ENCODE data around the gene LGALS12.

The LGALS12 gene

DNA sequence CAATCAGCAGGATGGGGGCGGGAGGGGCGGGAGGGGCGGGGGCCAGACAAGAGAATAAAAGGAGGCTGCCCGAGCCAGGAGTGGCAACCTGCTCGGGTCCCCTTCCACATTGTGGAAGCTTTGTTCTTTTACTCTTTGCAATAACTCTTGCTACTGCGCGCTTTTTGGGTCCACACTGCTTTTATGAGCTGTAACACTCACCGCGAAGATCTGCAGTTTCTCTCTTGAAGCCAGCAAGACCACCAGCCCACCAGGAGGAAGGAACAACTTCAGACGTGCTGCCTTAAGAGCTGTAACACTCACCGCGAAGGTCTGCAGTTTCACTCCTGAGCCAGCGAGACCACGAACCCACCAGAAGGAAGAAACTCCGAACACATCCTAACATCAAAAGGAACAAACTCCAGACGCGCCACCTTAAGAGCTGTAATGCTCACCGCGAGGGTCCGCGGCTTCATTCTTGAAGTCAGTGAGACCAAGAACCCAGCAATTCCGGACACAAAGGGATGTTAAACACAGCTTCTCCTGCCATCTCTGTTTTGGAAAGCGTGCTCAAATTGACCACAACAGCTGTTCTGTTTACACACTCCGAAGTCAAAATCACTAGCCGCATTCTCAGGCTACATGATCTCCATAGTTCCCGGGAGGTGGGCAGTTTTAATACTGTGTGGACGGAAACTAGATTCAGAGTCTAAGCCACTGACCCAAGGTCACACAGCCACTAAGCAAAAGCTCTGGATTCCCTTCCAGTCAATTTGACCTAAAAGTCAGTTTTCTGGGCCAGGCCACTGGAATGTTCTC, 45.4 kb downstream of the LGALS12 start:
- Histone ChIP-seq H2AFZ (no peak overlapping the region), H3K4me3 (ENCODE audit: low read depth, low read length) (no peak overlapping the region), H3K4me1 (no peaks in the 10 kb centered on the region), H3K27ac (no peak overlapping the region), H3K4me2 (ENCODE audit: low read length) (no peak overlapping the region), H3K9me3 (ENCODE audit: control insufficient read depth, low read length) (no peaks in the 10 kb centered on the region), H3K27me3 (ENCODE audit: control insufficient read depth, insufficient read depth, low read length) (no peaks in the 10 kb centered on the region), H3K9ac (no peak overlapping the region), H3K36me3 (ENCODE audit: control insufficient read depth, insufficient read depth, low read length) (no peaks in the 10 kb centered on the region), H3K79me2 (no peaks in the 10 kb centered on the region)
- no peak for TF ChIP-seq CTCF (IDR thresholded peaks at IDR 0.05)

GRCh38 chr11:63551889-63552266, 46.0 kb downstream of the LGALS12 start:
- Histone ChIP-seq H3K27ac (no peak overlapping the region), H3K9me3 (ENCODE audit: control insufficient read depth, low read length) (no peaks in the 10 kb centered on the region), H3K4me2 (ENCODE audit: low read length) (no peak overlapping the region), H3K4me1 (no peaks in the 10 kb centered on the region), H3K4me3 (ENCODE audit: low read depth, low read length) (no peak overlapping the region), H2AFZ (no peak overlapping the region), H3K36me3 (ENCODE audit: control insufficient read depth, insufficient read depth, low read length) (no peaks in the 10 kb centered on the region), H3K9ac (no peak overlapping the region), H3K27me3 (ENCODE audit: control insufficient read depth, insufficient read depth, low read length) (no peaks in the 10 kb centered on the region), H3K79me2 (no peaks in the 10 kb centered on the region)
- TF ChIP-seq CTCF (IDR thresholded peaks at IDR 0.05): no peak

- Histone ChIP-seq H3K27me3 (ENCODE audit: control insufficient read depth, insufficient read depth, low read length) (no peaks in the 10 kb centered on the region), H3K4me1 (no peaks in the 10 kb centered on the region), H3K4me3 (ENCODE audit: low read depth, low read length) (no peak overlapping the region), H3K9ac (no peak overlapping the region), H3K9me3 (ENCODE audit: control insufficient read depth, low read length) (no peaks in the 10 kb centered on the region), H3K27ac (no peak overlapping the region), H3K79me2 (no peaks in the 10 kb centered on the region), H2AFZ (no peak overlapping the region), H3K36me3 (ENCODE audit: control insufficient read depth, insufficient read depth, low read length) (no peaks in the 10 kb centered on the region), H3K4me2 (ENCODE audit: low read length) (no peak overlapping the region)
- no peak for TF ChIP-seq CTCF (IDR thresholded peaks at IDR 0.05)
Measured at GRCh38 chr11:63552921-63553320, 47.0 kb downstream of the LGALS12 start.

GRCh38 chr11:63553759-63554158, 47.9 kb downstream of the LGALS12 start:
- Histone ChIP-seq H3K9me3 (ENCODE audit: control insufficient read depth, low read length) (no peaks in the 10 kb centered on the region), H3K79me2 (no peaks in the 10 kb centered on the region), H3K27me3 (ENCODE audit: control insufficient read depth, insufficient read depth, low read length) (no peaks in the 10 kb centered on the region), H2AFZ (no peak overlapping the region), H3K9ac (no peak overlapping the region), H3K27ac (no peak overlapping the region), H3K4me2 (ENCODE audit: low read length) (no peak overlapping the region), H3K36me3 (ENCODE audit: control insufficient read depth, insufficient read depth, low read length) (no peaks in the 10 kb centered on the region), H3K4me1 (no peaks in the 10 kb centered on the region), H3K4me3 (ENCODE audit: low read depth, low read length) (no peak overlapping the region)
- TF ChIP-seq CTCF (IDR thresholded peaks at IDR 0.05): no peak

DNA sequence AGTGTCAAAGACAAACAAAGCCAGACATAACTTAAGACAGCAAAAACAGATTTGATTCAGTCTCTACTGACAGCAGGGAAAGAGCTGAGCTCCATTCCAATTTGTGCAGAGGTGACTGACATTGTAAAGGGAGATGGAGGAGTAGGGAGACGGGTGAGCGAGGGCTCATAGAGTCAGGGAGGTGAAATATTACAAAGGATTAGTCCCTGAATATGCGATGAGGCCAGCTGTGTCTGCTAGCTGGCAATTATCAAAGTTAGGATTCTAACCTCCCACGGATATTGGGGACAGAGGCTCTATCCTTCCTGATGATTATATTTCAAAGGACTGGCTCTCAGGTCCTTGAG, 49.0 kb downstream of the LGALS12 start:
- Histone ChIP-seq H3K9me3 (ENCODE audit: control insufficient read depth, low read length) (no peaks in the 10 kb centered on the region), H3K79me2 (no peaks in the 10 kb centered on the region), H3K4me3 (ENCODE audit: low read depth, low read length) (no peak overlapping the region), H3K27ac (no peak overlapping the region), H3K36me3 (ENCODE audit: control insufficient read depth, insufficient read depth, low read length) (no peaks in the 10 kb centered on the region), H3K9ac (no peak overlapping the region), H3K4me1 (no peaks in the 10 kb centered on the region), H3K4me2 (ENCODE audit: low read length) (no peak overlapping the region), H2AFZ (no peak overlapping the region), H3K27me3 (ENCODE audit: control insufficient read depth, insufficient read depth, low read length) (no peaks in the 10 kb centered on the region)
- TF ChIP-seq CTCF (IDR thresholded peaks at IDR 0.05): no peak

Data from parathyroid adenoma (tissue), 2 donors.